Central memory CD8-positive, alpha-beta T cell (primary cell): ENCODE measurements around the gene HAPLN2.
"Not testable (repeated sequence)": the region's sequence is repeated elsewhere in the genome, so short reads cannot be mapped to it uniquely, and the experiment has no call there.

Experiments used
- ATAC-seq: fragments of 150-1000 bp; cut with Tn5 transposase; replicated peaks from 2 replicates; pipeline ENCODE4 v1.10.0; 2022; ENCODE audit warnings: mild to moderate bottlenecking, moderate FRiP score, moderate number of reproducible peaks; ENCODE audit not compliant: poor library complexity, severe bottlenecking; ENCODE audit errors: extremely low read depth
- DNase-seq, 2 donors: peaks; one replicate each; pipeline ENCODE4 v3.0.0; 2021; ENCODE audit warnings: low spot score in 2 of 2
- H3K27ac Mint-ChIP-seq: one replicate; pipeline ENCODE4 v1.8.0; 2022; ENCODE audit warnings: low read depth, mild to moderate bottlenecking, moderate library complexity, mixed read lengths
- H3K27me3 Mint-ChIP-seq: one replicate; pipeline ENCODE4 v1.8.0; 2022; ENCODE audit warnings: mixed read lengths
- H3K36me3 Mint-ChIP-seq: one replicate; pipeline ENCODE4 v1.8.0; 2022; ENCODE audit warnings: mild to moderate bottlenecking, moderate library complexity, mixed read lengths; ENCODE audit not compliant: insufficient read depth
- H3K4me1 Mint-ChIP-seq: one replicate; pipeline ENCODE4 v1.8.0; 2022; ENCODE audit warnings: mixed read lengths
- H3K4me3 Mint-ChIP-seq: one replicate; pipeline ENCODE4 v1.8.0; 2022; ENCODE audit warnings: mild to moderate bottlenecking, moderate library complexity, mixed read lengths
- H3K9me3 Mint-ChIP-seq: one replicate; pipeline ENCODE4 v1.8.0; 2022; ENCODE audit warnings: mixed read lengths

HAPLN2 gene

DNA sequence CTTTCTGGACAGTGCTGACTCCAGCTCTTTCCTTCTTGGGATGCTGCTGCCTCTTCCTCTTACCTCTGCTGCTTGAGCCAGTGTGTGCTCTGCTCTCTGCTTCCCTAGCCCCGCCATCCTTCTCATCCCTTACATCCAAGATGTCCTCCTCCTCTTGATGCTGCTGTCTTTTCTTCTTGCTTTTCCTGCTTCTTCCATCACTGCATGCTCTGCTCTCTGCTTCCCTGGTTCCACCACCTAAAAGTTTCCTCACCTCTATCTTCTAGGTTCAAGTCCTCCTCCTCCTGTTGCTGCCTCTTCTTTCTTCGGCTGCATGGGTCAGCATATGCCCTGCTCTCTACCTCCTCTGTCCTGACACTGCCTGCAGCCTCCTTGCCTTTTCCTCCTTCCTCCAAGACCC is 24.2 kb upstream of the HAPLN2 start:
- Mint-ChIP-seq H3K36me3 (peaks cover 28% of the 10 kb centered on the region), H3K4me3 (no peak overlapping the region), H3K9me3 (no peaks in the 10 kb centered on the region), H3K4me1 (peaks cover 30% of the 10 kb centered on the region), H3K27ac (peak overlapping the region; percentile 1), H3K27me3 (no peaks in the 10 kb centered on the region)
- ATAC-seq (no peak), DNase-seq (no peak)

DNA sequence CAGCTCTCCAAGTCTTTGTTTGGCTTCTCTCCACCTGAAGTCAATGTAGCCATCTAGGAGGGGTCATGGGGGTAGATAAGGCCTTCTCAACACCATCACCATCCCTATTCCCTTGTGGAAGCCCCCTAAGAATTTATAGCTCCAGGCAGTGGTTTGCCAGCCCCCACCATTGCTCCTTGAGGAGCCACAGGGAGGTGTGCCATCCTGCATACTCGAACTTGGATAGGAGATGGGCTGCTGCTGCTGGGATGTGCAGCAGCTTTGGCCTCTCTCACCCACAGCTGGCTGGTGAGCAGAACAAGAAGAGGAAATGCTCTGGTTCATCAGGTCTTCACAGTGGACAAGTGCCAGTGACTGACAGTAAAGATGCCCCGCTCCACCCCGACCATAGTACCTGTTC is 22.8 kb upstream of the HAPLN2 start:
- H3K4me1 Mint-ChIP-seq: peaks cover 32% of the 10 kb centered on the region
- no peaks in the 10 kb centered on the region for H3K27me3 Mint-ChIP-seq
- DNase-seq (no peak), ATAC-seq (no peak)
- H3K36me3 Mint-ChIP-seq: peaks cover 31% of the 10 kb centered on the region
- no peak overlapping the region for H3K4me3 Mint-ChIP-seq
- H3K9me3 Mint-ChIP-seq: no peaks in the 10 kb centered on the region
- H3K27ac Mint-ChIP-seq: no peak overlapping the region

DNA sequence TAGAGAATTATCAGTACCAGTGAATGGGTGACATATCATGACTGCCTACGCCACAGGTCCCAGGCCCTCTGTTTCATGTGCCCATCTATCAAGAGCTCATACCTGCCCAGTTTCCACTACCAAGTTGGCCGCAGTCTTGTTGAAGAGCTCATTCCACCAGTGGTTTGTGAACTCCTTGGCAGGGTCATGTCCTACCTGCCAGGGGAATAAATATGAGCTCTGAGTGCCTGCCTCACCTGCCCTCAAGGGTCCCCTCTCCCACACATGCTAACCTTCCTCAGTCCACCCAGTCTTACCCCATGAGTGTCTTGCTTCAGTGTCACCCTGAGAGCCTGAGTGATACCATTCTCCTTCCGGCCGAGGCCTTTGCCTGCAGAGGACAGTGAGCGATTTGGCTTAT is 21.1 kb upstream of the HAPLN2 start:
- H3K27me3 Mint-ChIP-seq: no peaks in the 10 kb centered on the region
- DNase-seq: no peak
- no peak for ATAC-seq
- no peak overlapping the region for H3K4me3 Mint-ChIP-seq
- H3K36me3 Mint-ChIP-seq: peaks cover 30% of the 10 kb centered on the region
- no peaks in the 10 kb centered on the region for H3K9me3 Mint-ChIP-seq
- H3K27ac Mint-ChIP-seq: no peak overlapping the region
- peaks cover 33% of the 10 kb centered on the region for H3K4me1 Mint-ChIP-seq

DNA sequence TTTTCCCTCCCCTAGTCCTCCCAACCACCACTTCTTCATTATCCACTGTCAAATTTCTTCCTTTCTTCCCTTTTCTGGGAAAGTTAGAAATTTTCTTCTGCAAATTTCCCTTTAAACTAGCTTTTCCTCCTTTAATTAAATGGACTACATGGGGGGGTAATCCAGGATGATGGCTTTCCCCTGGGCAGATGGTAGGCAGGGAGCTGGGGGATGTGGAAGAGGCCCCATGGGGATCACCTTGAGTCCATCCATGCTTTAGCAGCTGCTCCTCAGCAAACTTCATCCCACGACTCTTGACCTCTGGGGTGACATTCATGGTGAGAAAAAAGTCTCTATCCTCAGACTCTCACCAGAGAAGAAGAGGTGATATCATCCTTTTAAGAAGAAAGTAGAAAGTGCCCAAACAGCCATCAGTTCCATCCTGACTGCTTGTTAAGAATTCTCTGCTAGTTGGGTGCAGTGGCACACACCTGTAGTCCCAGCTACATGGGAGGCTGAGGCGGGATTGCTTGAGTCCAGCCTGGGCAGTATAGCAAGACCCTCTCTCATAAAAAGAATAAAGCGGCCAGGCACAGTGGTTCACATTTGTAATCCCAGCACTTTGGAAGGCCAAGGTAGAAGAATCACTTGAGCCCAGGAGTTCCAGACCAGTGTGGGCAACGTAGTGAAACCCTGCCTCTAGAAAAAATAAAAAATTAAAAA is 20.3 kb upstream of the HAPLN2 start:
- DNase-seq (no peak), ATAC-seq (no peak)
- H3K4me1 Mint-ChIP-seq: peaks cover 33% of the 10 kb centered on the region
- H3K36me3 Mint-ChIP-seq: peaks cover 28% of the 10 kb centered on the region
- H3K27me3 Mint-ChIP-seq: no peaks in the 10 kb centered on the region
- no peak overlapping the region for H3K4me3 Mint-ChIP-seq
- H3K27ac Mint-ChIP-seq: no peak overlapping the region
- no peaks in the 10 kb centered on the region for H3K9me3 Mint-ChIP-seq

DNA sequence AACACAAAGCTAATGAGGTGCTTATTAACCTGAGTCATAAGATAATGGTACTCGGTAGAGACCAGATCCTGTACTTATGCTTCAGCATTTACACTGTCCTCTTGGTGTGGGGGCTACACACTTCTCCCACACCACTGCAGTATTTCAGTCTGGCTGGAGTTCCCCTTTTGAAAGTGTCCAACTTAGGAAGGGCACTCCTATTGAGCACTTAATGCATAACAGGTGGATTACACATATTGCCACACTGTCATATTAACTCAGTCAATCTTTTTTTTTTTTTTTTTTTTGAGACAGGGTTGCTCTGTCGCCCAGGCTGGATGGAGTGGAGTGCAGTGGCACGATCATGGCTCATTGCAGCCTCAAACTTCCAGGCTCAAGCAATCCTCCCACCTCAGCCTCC is 19.4 kb upstream of the HAPLN2 start:
- Mint-ChIP-seq H3K9me3 (no peaks in the 10 kb centered on the region), H3K4me1 (peaks cover 32% of the 10 kb centered on the region), H3K27ac (no peak overlapping the region), H3K27me3 (no peaks in the 10 kb centered on the region), H3K36me3 (peaks cover 25% of the 10 kb centered on the region), H3K4me3 (no peak overlapping the region)
- DNase-seq: no peak
- ATAC-seq: peak; percentile 68

DNA sequence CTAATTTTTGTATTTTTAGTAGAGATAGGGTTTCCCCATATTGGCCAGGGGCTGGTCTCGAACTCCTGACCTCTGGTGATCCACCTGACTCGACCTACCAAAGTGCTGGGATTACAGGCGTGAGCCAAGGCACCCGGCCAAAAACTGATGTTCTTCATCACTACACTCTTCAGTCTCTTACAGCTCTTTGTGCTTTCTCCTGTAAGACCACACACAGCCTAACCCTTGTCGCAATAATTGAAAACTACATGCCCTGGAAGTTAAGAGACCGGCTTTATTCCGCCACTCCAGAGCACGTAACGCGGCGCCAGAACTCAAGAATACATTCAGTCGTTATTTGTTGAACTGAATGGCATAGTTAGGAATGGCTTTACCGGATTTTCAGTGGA is 18.5 kb upstream of the HAPLN2 start:
- DNase-seq: no peak

DNA sequence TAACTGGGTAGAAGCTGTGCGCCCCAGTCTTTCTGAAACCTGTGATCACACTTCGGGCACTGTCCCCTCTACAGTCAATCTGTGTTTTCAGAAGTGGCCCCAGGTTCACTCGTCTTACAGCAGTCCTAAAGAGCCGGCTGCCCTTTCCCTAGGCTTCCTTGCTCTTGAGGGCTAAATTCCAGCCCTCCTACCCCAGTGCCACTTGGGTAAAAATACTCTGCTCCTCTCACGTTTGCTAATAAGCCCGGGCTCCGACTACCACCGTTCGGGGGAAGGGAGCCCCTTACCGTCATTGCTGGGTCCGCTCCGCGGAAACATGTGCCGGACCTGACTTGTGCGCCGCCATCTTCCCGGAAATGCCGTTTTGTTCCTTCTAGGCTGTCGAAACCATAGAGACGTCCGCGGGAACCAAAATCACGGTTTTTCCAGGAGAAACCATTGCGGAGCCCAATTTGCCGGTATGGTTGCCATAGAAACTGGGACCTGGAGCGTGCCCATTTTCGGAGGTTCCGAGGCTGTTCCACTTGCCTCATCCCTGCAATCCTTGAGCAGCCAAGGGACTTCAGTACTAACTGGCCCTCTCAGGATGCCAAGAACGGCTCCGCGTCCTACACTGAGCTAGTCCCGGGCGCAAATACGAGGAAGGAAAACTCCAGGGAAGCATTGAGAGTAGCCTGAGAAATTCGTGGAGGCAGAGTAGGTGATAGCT is 17.9 kb upstream of the HAPLN2 start, which contains the start of gene GPATCH4:
GPATCH4 (minus strand) TSS at position 358 of the 709 bp plus-strand sequence.
- H3K4me1 Mint-ChIP-seq: peaks cover 26% of the 10 kb centered on the region
- H3K27ac Mint-ChIP-seq: peak within 1 kb of the TSS; percentile 94
- ATAC-seq: peak; percentile 78

More for the DNA sequence above, 18.5 kb upstream of the HAPLN2 start:
- peak; percentile 26 for ATAC-seq
- Mint-ChIP-seq H3K4me1 (peaks cover 26% of the 10 kb centered on the region), H3K36me3 (peaks cover 20% of the 10 kb centered on the region), H3K27ac (peak overlapping the region; percentile 94), H3K9me3 (no peaks in the 10 kb centered on the region), H3K4me3 (peak overlapping the region; percentile 88), H3K27me3 (no peaks in the 10 kb centered on the region)

DNA sequence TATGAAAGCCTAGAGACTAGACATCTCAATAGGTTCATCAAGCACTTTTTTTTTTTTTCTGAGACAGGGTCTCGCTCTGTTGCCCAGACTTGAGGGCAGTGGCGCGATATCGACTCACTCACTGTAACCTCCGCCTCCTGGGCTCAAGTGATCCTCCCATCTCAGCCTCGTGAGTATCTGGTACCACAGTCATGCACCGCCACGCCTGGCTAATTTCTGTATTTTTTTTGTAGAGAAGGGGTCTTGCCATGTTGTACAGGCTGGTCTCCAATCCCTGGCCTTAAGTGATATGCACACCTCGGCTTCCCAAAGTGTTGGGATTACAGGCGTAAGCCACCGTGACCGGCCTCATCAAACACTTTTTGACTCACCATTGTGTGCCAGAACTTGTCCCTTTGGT is 17.3 kb upstream of the HAPLN2 start:
- H3K4me3 Mint-ChIP-seq: peak overlapping the region; percentile 88
- DNase-seq (no peak), ATAC-seq (no peak)
- H3K4me1 Mint-ChIP-seq: peaks cover 26% of the 10 kb centered on the region
- no peaks in the 10 kb centered on the region for H3K9me3 Mint-ChIP-seq
- H3K27ac Mint-ChIP-seq: peak overlapping the region; percentile 94
- no peaks in the 10 kb centered on the region for H3K27me3 Mint-ChIP-seq
- peaks cover 14% of the 10 kb centered on the region for H3K36me3 Mint-ChIP-seq

More for the DNA sequence above, 17.9 kb upstream of the HAPLN2 start, which contains the start of gene GPATCH4:
- DNase-seq: peak; percentile 44 to 51
- Mint-ChIP-seq H3K27me3 (no peaks in the 10 kb centered on the region), H3K9me3 (no peaks in the 10 kb centered on the region), H3K4me3 (peak within 1 kb of the TSS; percentile 88), H3K36me3 (peaks cover 15% of the 10 kb centered on the region)

DNA sequence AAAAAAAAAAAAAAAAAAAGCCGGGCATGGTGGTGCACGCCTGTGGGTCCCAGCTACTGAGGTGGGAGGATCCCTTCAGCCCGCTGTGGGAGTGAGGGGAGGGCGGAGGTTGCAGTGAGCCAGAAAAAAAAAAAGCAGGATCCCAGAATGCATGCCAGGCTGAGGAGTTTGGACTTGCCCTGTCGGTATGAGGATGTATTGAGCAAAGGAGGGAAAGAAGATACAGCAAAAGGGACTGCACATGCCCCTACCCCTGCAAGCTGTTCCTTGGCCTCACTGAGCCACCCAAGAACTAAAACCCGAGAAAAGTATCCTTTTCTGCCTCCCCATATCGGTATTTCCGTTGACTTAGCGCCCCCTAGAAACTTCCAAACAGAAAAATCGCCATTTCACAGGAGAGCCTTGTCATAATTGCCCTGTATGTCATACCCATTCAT is 16.6 kb upstream of the HAPLN2 start:
- ATAC-seq: no peak
- Mint-ChIP-seq H3K27me3 (no peaks in the 10 kb centered on the region), H3K36me3 (peaks cover 11% of the 10 kb centered on the region), H3K4me1 (peaks cover 26% of the 10 kb centered on the region), H3K27ac (no peak overlapping the region), H3K4me3 (peak overlapping the region; percentile 88), H3K9me3 (no peaks in the 10 kb centered on the region)
- no peak for DNase-seq

DNA sequence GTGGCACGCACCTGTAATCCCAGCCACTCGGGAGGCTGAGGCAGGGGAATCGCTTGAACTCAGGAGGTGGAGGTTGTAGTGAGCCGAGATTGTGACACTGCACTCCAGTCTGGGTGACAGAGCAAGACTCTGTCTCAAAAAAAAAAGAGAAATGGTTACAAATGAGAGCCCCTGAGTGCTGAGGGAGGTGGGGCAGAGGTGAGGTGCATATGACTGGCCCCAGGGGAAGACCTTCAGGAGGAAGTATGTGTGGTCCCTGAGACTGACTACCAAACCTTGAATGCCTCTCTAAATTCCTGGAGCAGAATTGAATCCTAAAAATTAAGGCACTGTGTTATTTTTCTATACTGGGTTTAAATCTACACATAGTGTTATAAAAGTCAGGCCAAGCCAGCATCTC is 11.9 kb upstream of the HAPLN2 start:
- not testable (repeated sequence) for H3K9me3 Mint-ChIP-seq, DNase-seq, H3K36me3 Mint-ChIP-seq, H3K27ac Mint-ChIP-seq, H3K4me3 Mint-ChIP-seq, ATAC-seq, H3K4me1 Mint-ChIP-seq
- H3K27me3 Mint-ChIP-seq: peaks cover 14% of the 10 kb centered on the region

DNA sequence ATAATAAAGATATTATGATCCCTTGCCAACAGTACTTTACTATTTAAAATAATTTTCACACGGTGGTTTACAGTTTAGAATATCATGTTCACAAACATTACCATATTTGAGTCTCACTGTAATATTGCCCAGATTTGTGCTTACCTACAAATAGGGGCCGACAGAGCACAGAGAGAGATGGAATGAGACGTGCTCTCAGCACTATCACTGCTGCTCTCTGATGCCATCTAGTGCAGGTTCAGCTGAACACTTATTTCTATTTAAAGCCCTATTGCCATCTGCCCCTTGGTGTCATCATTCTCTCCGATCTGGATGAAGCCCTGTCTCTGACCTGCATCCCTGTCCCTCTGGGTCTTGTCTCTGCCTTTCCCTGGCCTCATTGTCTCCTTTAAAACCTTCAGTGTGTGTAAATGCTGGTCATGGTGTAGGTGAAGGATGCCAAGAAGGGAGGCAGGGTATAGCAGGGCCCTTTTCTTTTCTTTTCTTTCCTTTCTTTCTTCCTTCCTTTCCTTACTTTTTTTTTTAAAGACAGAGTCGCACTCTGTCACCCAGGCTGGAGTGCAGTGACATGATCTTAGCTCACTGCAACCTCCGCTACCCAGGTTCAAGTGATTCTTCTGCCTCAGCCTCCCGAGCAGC is 11.1 kb upstream of the HAPLN2 start:
- Mint-ChIP-seq H3K9me3 (no peaks in the 10 kb centered on the region), H3K36me3 (no peaks in the 10 kb centered on the region), H3K27ac (no peak overlapping the region), H3K27me3 (peaks cover 22% of the 10 kb centered on the region), H3K4me1 (peaks cover 9% of the 10 kb centered on the region), H3K4me3 (no peak overlapping the region)
- DNase-seq: peak in 1 of 2 donors; percentile 57
- ATAC-seq: peak; percentile 96

DNA sequence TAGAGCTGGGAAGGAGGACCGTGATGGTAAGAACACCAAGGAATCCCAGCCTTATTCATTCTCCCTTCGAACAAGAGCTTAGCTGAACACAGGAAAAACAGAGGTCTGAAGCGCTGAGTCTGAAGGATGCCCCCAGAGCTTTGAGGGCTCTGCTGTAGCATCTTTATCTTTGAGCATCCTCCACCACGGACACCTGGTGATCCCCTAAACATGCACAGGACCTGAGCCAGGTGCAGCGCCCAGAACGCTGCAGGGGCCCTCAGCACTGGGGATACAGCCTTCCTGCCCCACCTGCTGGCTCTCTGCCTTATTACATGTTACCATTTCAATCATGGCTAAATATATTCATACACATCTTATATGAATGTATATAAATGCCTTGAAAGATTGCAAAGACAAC is 10.2 kb upstream of the HAPLN2 start:
- peak in 1 of 2 donors; percentile 47 for DNase-seq
- H3K36me3 Mint-ChIP-seq: no peaks in the 10 kb centered on the region
- peak; percentile 66 for ATAC-seq

More for the DNA sequence above, 10.2 kb upstream of the HAPLN2 start:
- Mint-ChIP-seq H3K27ac (no peak overlapping the region), H3K9me3 (no peaks in the 10 kb centered on the region), H3K4me1 (peaks cover 9% of the 10 kb centered on the region), H3K4me3 (no peak overlapping the region), H3K27me3 (peaks cover 25% of the 10 kb centered on the region)
